HCT116 (cell line): ENCODE measurements around the gene DCLRE1C. TPM values are rescaled to one million over a fixed set of nuclear protein-coding genes. Genes with fewer than 3 reads are reported as not detected.

Experiments used
- ATF3 ChIP-seq: IDR thresholded peaks from 2 replicates; pipeline ENCODE4 v1.6.1; 2012
- CEBPB ChIP-seq: IDR thresholded peaks from 2 replicates; pipeline ENCODE4 v1.6.1; 2012; ENCODE audit warnings: low read depth
- EGR1 ChIP-seq: IDR thresholded peaks from 2 replicates; pipeline ENCODE4 v1.6.1; 2012; ENCODE audit warnings: low read depth
- ELF1 ChIP-seq: IDR thresholded peaks from 2 replicates; pipeline ENCODE4 v1.6.1; 2012; ENCODE audit warnings: low read depth, borderline replicate concordance
- EZH2 ChIP-seq: fragments of 200-600 bp; sonication (generic); IDR thresholded peaks from 2 replicates; pipeline ENCODE4 v1.6.1; 2017; ENCODE audit warnings: antibody characterized with exemption, mixed run types
- EZH2phosphoT487 ChIP-seq: fragments of 200-600 bp; IDR thresholded peaks from 2 replicates; pipeline ENCODE4 v1.6.1; 2018; ENCODE audit warnings: antibody characterized with exemption, borderline replicate concordance
- JUND ChIP-seq: IDR thresholded peaks from 2 replicates; pipeline ENCODE4 v1.6.1; 2012
- POLR2A ChIP-seq: IDR thresholded peaks from 2 replicates; pipeline ENCODE4 v1.7.0; 2011; ENCODE audit warnings: borderline replicate concordance; ENCODE audit not compliant: insufficient read depth, insufficient read length; ENCODE audit errors: extremely low read depth
- RAD21 ChIP-seq: IDR thresholded peaks from 2 replicates; pipeline ENCODE4 v1.6.1; 2012; ENCODE audit warnings: low read depth, mild to moderate bottlenecking
- SRF ChIP-seq: IDR thresholded peaks from 2 replicates; pipeline ENCODE4 v1.6.1; 2012; ENCODE audit warnings: low read depth
- TCF7L2 ChIP-seq: IDR thresholded peaks from 2 replicates; pipeline ENCODE4 v1.7.0; 2011; ENCODE audit warnings: borderline replicate concordance, inconsistent platforms; ENCODE audit not compliant: insufficient read depth, insufficient read length; ENCODE audit errors: extremely low read depth
- YY1 ChIP-seq: IDR thresholded peaks from 2 replicates; pipeline ENCODE4 v1.6.1; 2011; ENCODE audit warnings: low read length, low read depth, moderate library complexity, mild to moderate bottlenecking; ENCODE audit not compliant: insufficient replicate concordance; ENCODE audit errors: extremely low read depth
- total RNA-seq: library from RNA; stranded (reverse); gene quantifications from one replicate; pipeline ENCODE4 v1.2.1, GENCODE V29; 2021; ENCODE audit not compliant: unreplicated experiment
- TF ChIP-seq, protein P1 (sequence below): IDR thresholded peaks from 2 replicates; pipeline ENCODE4 v1.6.1; 2012; ENCODE audit warnings: low read depth

Gene DCLRE1C
- total RNA-seq, 1 experiment from 2014 or later, result 14.5 TPM

- TF ChIP-seq, protein P1, sequence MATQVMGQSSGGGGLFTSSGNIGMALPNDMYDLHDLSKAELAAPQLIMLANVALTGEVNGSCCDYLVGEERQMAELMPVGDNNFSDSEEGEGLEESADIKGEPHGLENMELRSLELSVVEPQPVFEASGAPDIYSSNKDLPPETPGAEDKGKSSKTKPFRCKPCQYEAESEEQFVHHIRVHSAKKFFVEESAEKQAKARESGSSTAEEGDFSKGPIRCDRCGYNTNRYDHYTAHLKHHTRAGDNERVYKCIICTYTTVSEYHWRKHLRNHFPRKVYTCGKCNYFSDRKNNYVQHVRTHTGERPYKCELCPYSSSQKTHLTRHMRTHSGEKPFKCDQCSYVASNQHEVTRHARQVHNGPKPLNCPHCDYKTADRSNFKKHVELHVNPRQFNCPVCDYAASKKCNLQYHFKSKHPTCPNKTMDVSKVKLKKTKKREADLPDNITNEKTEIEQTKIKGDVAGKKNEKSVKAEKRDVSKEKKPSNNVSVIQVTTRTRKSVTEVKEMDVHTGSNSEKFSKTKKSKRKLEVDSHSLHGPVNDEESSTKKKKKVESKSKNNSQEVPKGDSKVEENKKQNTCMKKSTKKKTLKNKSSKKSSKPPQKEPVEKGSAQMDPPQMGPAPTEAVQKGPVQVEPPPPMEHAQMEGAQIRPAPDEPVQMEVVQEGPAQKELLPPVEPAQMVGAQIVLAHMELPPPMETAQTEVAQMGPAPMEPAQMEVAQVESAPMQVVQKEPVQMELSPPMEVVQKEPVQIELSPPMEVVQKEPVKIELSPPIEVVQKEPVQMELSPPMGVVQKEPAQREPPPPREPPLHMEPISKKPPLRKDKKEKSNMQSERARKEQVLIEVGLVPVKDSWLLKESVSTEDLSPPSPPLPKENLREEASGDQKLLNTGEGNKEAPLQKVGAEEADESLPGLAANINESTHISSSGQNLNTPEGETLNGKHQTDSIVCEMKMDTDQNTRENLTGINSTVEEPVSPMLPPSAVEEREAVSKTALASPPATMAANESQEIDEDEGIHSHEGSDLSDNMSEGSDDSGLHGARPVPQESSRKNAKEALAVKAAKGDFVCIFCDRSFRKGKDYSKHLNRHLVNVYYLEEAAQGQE, result no peak
- TF ChIP-seq JUND, result no peak
- no peak for TF ChIP-seq EZH2phosphoT487
- TF ChIP-seq EGR1, result no peak
- no peak for TF ChIP-seq ELF1
- no peak for TF ChIP-seq TCF7L2
- no peak for TF ChIP-seq POLR2A
- TF ChIP-seq EZH2, result no peak
- TF ChIP-seq ATF3, result no peak
- no peak for TF ChIP-seq SRF
- no peak for TF ChIP-seq YY1
- TF ChIP-seq RAD21, result no peak
- TF ChIP-seq CEBPB, result no peak
Observed at GRCh38 chr10:14967897-14968296, 14.0 kb upstream of the DCLRE1C start (continued).
